ENCODE results near the gene CMPK1. TPM values are rescaled to one million over a fixed set of nuclear protein-coding genes. Genes with fewer than 3 reads are reported as not detected.

Gene CMPK1
- polyA plus RNA-seq, 1 donor from 2014 or later: 117 TPM

- peaks cover 6% of the 10 kb centered on the region for H3K36me3 ChIP-seq (ENCODE audit: insufficient read depth, low read length)
- no peak overlapping the region for H3K9ac ChIP-seq (ENCODE audit: low read length)
- no peaks in the 10 kb centered on the region for H3K9me3 ChIP-seq (ENCODE audit: low read length)
- no peak overlapping the region for H3K4me3 ChIP-seq (ENCODE audit: low read length)
- H3K27me3 ChIP-seq (ENCODE audit: insufficient read depth, low read depth, low read length): no peaks in the 10 kb centered on the region
- TF ChIP-seq EZH2 (IDR thresholded peaks at IDR 0.05; ENCODE audit: borderline replicate concordance, insufficient read depth, low read length, poor library complexity, severe bottlenecking) (no peak), TAF1 (IDR thresholded peaks at IDR 0.05; ENCODE audit: low read depth) (no peak), MXI1 (conservative IDR thresholded peaks at IDR 0.05; ENCODE audit: poor library complexity, severe bottlenecking) (no peak), POLR2AphosphoS5 (IDR thresholded peaks at IDR 0.05) (no peak), SMC3 (conservative IDR thresholded peaks at IDR 0.05; ENCODE audit: poor library complexity) (no peak), EP300 (conservative IDR thresholded peaks at IDR 0.05; ENCODE audit: poor library complexity, severe bottlenecking) (no peak), RAD21 (conservative IDR thresholded peaks at IDR 0.05) (no peak)
- TF ChIP-seq, protein P1, sequence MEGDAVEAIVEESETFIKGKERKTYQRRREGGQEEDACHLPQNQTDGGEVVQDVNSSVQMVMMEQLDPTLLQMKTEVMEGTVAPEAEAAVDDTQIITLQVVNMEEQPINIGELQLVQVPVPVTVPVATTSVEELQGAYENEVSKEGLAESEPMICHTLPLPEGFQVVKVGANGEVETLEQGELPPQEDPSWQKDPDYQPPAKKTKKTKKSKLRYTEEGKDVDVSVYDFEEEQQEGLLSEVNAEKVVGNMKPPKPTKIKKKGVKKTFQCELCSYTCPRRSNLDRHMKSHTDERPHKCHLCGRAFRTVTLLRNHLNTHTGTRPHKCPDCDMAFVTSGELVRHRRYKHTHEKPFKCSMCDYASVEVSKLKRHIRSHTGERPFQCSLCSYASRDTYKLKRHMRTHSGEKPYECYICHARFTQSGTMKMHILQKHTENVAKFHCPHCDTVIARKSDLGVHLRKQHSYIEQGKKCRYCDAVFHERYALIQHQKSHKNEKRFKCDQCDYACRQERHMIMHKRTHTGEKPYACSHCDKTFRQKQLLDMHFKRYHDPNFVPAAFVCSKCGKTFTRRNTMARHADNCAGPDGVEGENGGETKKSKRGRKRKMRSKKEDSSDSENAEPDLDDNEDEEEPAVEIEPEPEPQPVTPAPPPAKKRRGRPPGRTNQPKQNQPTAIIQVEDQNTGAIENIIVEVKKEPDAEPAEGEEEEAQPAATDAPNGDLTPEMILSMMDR (IDR thresholded peaks at IDR 0.05; ENCODE audit: poor library complexity, severe bottlenecking): no peak
- TF ChIP-seq, protein P2, sequence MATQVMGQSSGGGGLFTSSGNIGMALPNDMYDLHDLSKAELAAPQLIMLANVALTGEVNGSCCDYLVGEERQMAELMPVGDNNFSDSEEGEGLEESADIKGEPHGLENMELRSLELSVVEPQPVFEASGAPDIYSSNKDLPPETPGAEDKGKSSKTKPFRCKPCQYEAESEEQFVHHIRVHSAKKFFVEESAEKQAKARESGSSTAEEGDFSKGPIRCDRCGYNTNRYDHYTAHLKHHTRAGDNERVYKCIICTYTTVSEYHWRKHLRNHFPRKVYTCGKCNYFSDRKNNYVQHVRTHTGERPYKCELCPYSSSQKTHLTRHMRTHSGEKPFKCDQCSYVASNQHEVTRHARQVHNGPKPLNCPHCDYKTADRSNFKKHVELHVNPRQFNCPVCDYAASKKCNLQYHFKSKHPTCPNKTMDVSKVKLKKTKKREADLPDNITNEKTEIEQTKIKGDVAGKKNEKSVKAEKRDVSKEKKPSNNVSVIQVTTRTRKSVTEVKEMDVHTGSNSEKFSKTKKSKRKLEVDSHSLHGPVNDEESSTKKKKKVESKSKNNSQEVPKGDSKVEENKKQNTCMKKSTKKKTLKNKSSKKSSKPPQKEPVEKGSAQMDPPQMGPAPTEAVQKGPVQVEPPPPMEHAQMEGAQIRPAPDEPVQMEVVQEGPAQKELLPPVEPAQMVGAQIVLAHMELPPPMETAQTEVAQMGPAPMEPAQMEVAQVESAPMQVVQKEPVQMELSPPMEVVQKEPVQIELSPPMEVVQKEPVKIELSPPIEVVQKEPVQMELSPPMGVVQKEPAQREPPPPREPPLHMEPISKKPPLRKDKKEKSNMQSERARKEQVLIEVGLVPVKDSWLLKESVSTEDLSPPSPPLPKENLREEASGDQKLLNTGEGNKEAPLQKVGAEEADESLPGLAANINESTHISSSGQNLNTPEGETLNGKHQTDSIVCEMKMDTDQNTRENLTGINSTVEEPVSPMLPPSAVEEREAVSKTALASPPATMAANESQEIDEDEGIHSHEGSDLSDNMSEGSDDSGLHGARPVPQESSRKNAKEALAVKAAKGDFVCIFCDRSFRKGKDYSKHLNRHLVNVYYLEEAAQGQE (IDR thresholded peaks at IDR 0.05; ENCODE audit: borderline replicate concordance): no peak
- no peak overlapping the region for H2AFZ ChIP-seq (ENCODE audit: low read depth, low read length)
- no peaks in the 10 kb centered on the region for H3F3A ChIP-seq (ENCODE audit: insufficient read depth, low read length, poor library complexity, severe bottlenecking)
- no peak overlapping the region for H3K27ac ChIP-seq (ENCODE audit: low read length)
- H3K79me2 ChIP-seq (replicated peaks; ENCODE audit: insufficient read depth, low read length): no peaks in the 10 kb centered on the region
- H4K20me1 ChIP-seq (ENCODE audit: insufficient read depth): no peaks in the 10 kb centered on the region
- no peaks in the 10 kb centered on the region for H3K9me2 ChIP-seq (ENCODE audit: insufficient read depth, low read length)
- H3K4me2 ChIP-seq (ENCODE audit: low read length): no peak overlapping the region
Observed at GRCh38 chr1:47382399-47382983, 48.9 kb downstream of the CMPK1 start.

DNA sequence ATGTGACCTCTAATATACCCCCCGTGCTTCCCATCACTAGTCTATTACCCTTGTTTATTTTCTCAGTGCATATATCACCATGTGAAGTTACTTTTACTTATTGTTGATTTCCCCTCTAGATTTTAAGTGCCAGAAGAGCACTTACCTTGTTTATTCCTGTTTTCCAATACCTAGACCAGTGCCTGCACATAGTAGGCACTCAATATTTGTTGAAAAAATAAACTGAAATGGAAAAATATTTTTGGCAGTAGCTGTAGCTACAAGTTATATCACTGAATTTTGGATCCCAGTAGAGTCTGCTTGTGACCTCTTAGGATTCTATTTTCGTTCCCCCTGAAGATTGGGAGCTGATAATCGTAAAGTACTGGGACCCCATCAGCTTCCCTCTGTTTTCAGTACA, 50.5 kb downstream of the CMPK1 start:
- Histone ChIP-seq H3K27me3 (ENCODE audit: insufficient read depth, low read depth, low read length) (no peaks in the 10 kb centered on the region), H3K36me3 (ENCODE audit: insufficient read depth, low read length) (peaks cover 6% of the 10 kb centered on the region), H4K20me1 (ENCODE audit: insufficient read depth) (no peaks in the 10 kb centered on the region), H3K79me2 (replicated peaks; ENCODE audit: insufficient read depth, low read length) (no peaks in the 10 kb centered on the region), H3K4me3 (ENCODE audit: low read length) (no peak overlapping the region), H3F3A (ENCODE audit: insufficient read depth, low read length, poor library complexity, severe bottlenecking) (no peaks in the 10 kb centered on the region), H3K9me2 (ENCODE audit: insufficient read depth, low read length) (no peaks in the 10 kb centered on the region), H3K9me3 (ENCODE audit: low read length) (no peaks in the 10 kb centered on the region), H3K9ac (ENCODE audit: low read length) (no peak overlapping the region), H3K4me2 (ENCODE audit: low read length) (no peak overlapping the region), H2AFZ (ENCODE audit: low read depth, low read length) (no peak overlapping the region), H3K27ac (ENCODE audit: low read length) (no peak overlapping the region)
- TF ChIP-seq MXI1 (conservative IDR thresholded peaks at IDR 0.05; ENCODE audit: poor library complexity, severe bottlenecking) (no peak), EP300 (conservative IDR thresholded peaks at IDR 0.05; ENCODE audit: poor library complexity, severe bottlenecking) (no peak), EZH2 (IDR thresholded peaks at IDR 0.05; ENCODE audit: borderline replicate concordance, insufficient read depth, low read length, poor library complexity, severe bottlenecking) (no peak), TAF1 (IDR thresholded peaks at IDR 0.05; ENCODE audit: low read depth) (no peak)
- TF ChIP-seq, protein P1 (IDR thresholded peaks at IDR 0.05; ENCODE audit: poor library complexity, severe bottlenecking): no peak
- TF ChIP-seq, protein P2 (IDR thresholded peaks at IDR 0.05; ENCODE audit: borderline replicate concordance): no peak
